Hypothalamus (tissue), 51 donors: ENCODE data around the gene CNP.
"Not testable (repeated sequence)": the region's sequence is repeated elsewhere in the genome, so short reads cannot be mapped to it uniquely, and the experiment has no call there.

Source experiments
- DNase-seq, 51 donors: peaks; one replicate each; lab custom pipeline; 2025; lab: John Stamatoyannopoulos, UW

CNP gene

DNA sequence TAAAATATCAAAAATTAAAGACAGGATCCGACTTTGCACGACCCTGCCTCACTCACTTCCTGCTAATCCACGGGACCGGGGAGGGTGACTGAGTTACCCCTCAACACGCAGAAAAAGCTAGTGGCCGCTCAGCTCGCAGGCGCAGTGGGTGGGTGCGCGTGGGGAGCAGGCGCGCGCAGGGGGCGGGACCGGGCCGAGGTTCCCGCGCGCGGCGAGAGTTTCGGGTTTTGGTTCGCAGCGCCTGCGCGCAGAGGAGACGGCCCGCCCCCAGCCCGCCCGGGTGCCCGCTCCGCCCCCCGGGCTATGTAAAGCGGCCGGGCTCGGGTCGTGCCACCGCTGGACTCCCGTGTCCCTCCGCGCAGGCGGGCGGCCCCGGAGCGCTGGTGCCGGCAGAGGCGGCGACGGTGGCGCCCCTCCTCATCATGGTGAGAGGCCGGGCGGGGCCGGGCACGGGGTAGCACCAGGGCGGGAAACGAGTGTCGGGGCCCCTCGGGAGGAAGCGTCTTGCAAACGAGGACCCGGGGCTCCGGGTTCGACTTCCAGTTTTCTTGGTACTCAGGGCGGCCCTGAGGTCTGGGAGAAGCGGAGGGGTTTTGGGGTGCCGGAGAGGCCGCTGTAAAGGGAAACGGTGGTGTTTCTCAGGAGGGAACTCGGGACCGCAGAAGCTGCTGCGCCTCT lies at the start of gene CNP:
Gene CNP (plus strand): TSS at position 333 of the 678 bp plus-strand sequence. CDS start 90 bp downstream, at position 423.
- DNase-seq: peak in 50 of 51 donors; percentile 64 to 97 (median 88)

DNA sequence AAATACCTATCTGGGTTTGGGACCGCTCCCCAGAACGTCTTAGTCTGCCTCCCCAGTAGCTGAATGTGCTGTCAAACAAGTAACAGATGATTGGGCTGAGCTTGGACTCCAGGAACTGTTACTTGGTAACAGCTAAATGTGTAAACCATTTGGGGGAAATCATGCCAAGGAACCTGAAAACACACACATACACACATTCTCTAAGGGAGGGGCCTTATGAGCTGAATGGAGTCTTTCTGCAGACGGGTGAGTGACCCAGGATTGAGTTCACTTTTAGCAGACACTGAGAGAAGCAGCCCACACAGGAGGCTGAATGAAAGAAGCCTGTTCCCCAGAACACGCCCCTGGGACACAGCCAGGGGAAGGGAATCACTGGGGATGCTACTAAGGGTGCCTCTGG lies 49.4 kb upstream of the CNP start:
- peak in 10 of 51 donors; percentile 6 to 47 (median 17) for DNase-seq

DNA sequence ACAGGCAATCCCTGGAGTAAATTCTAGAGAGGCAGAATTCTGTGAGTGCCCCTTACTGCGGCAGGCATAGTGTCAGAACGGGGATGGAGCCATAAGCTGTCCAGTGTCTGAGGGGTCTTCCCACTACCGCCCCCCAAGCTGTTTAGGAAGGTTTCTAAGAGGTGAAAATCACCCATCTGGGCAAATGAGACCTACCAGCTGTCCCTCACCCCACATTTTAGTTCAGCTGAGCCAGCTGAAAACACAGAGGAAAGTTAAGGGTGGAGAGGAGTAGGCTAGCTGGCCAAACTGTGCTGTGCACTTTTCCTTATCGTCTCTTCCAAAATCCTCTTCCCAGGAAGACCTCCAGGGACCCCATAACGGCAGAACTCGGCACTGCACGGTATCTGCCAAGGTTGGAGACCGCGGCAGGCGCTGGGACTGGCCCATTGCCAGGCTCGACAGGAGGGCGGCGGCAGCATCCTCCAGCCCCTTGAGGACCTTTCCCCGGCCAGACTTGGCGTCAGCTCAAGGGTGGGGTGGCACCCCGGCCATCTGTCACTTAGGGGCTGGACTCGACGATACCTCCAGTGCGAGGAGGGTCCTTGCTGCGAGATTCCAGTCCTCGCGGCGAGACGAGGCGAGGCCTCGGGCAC lies 48.8 kb upstream of the CNP start:
- peak in 24 of 51 donors; percentile 6 to 58 (median 36) for DNase-seq

DNA sequence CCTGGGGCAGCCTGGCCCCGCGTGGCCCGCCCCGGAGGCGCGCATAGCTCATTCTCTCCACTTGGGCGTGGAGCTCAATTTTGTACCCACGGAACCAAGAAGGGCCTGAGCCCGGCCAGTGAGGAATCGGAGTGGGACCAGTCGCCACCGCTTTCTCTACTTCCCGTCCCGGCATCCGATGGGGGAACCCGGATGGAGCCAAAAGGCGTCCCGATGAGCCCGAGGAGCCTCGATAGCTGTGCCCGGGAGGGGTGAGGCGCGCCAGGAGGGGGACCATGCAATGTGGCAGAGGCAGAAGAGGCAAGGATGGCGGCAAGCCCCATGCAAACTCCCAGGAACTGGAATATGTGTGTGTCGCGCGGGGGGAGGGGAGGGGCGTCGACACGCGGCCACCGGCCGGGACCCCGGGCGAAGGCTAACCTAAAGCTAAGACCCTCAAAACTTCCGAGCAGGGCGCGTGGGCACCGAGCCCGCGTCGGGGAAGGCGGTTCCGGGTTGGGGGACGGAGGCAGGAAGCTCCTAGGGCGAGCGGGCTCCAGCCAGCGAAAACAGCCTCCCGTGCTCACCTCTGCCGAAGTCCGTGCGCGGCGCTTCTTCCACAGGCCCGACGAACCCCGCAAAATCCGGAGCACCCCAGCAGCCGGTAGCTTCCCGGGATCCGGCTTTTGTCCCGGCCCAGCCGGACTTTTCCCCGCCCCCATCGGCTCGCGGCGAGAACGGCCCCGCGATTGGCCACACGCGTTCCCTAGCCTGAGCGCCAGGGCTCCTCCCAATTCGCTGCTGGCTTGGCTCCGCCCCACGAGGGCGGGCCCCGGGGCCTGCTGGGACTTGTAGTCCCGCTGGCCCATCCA lies 48.1 kb upstream of the CNP start, which contains the start of gene ACLY:
Gene ACLY (minus strand): TSS at position 638 of the 851 bp plus-strand sequence. CDS start 5,078 bp downstream, outside the sequence.
- peak; percentile 37 to 98 (median 95) for DNase-seq

DNA sequence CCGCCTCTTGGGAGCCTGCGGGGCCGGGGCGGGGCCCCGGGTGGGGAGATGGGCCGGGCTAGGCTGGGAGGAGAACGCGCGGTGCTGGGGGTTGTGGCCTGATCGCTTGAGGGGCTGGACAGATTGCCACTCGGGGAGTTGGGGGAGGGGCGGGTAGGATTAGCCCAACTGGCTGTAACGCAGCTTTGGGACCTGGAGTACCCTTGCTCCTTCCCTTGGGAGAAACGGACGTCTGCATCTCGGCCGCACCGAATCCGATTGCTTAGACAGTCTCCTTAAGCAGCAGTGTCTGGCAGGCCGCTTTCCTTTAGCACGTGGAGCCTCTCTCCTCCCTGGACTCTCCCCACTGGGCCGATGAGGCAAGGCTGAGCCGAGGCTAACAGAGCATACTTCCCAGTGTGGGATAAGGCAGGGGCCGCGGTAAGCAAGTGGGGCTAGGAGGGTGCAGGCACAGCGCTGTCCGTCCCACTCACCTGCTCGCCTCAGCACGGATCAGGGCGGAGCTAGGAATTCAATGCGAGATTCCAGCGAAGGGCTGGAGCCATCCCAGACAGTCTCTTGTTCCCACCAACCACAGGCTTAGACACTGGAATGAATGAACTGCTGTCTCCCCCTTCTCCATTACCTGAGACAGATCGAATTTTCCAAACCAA lies 47.3 kb upstream of the CNP start:
- DNase-seq: peak in 8 of 51 donors; percentile 34 to 81 (median 56)

- DNase-seq: peak in 1 of 51 donors; percentile 11
Measured at GRCh38 chr17:41919840-41920579, 46.6 kb upstream of the CNP start.

DNA sequence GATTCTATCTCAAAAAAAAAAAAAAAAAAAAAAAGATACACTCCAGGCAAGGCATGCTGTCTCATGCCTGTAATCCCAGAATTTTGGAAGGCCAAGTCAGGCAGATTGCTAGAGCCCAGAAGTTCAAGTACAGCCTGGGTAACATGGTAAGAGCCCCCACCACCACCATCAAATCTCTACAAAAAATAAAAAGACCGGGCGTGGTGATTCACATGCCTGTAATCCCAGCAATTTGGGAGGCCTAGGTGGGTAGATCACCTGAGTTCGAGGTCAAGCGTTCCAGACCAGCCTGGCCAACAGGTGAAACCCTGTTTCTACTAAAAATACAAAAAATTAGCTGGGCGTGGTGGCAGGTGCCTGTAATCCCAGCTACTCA lies 46.0 kb upstream of the CNP start:
- no peak for DNase-seq

GRCh38 chr17:41925991-41926590 lies 40.5 kb upstream of the CNP start:
- DNase-seq: no peak

GRCh38 chr17:41928693-41929251 lies 37.8 kb upstream of the CNP start:
- DNase-seq: no peak

DNA sequence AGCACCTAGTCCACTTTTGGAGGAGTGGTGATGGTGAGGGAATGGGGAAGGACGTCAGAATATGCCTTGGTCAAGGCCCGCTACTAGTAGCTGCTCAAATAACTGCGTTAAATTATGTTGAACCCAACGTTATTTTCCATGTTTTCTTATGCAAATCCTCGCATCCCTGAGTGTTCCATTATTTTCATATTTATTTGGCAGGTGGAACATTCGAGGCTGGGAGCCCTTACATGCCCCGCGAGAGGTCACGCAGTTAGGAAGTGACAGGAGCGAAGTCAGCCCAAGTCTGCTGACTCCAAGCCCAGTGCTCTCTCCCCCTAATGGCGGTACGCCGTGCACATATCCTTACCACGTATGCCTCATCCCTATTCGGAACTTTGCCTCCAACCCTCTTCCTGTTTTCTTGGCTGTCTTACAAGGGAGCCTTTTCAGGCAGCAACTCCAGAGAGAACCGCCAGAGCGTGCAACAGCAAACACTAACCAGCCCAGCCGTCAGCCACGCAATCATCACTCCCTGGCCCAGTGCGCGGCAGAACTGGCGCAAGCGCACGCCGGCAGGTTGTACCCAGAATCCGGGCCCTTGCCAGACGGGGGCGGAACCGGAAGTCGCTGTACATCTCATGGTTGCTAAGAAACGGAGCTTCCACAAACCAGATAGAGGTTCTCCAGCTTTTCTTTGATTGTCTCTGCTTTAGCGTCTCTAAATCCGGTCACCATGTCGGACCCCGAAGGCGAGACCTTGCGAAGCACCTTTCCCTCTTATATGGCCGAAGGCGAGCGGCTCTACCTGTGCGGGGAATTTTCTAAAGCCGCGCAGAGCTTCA lies 36.4 kb upstream of the CNP start, which contains the start of gene ODAD4:
Gene ODAD4 (plus strand): TSS at position 609 of the 824 bp plus-strand sequence. CDS start 107 bp downstream, at position 716.
- peak; percentile 63 to 97 (median 91) for DNase-seq

DNA sequence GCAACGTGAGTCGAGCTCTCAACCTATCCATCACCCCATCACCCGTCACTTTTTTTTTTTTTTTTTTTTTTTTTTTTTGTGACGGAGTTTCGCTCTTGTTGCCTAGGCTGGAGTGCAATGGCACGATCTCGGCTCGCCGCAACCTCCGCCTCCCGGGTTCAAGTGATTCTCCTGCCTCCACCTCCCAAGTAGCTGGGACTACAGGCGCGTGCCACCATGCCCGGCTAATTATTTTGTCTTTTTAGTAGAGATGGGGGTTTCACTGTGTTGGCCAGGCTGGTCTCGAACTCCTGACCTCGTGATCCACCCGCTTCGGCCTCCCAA lies 35.8 kb upstream of the CNP start:
- DNase-seq: not testable (repeated sequence)

- not testable (repeated sequence) for DNase-seq
Measured at GRCh38 chr17:41931715-41932114, 34.9 kb upstream of the CNP start.

GRCh38 chr17:41932816-41933389 lies 33.7 kb upstream of the CNP start:
- no peak for DNase-seq

DNA sequence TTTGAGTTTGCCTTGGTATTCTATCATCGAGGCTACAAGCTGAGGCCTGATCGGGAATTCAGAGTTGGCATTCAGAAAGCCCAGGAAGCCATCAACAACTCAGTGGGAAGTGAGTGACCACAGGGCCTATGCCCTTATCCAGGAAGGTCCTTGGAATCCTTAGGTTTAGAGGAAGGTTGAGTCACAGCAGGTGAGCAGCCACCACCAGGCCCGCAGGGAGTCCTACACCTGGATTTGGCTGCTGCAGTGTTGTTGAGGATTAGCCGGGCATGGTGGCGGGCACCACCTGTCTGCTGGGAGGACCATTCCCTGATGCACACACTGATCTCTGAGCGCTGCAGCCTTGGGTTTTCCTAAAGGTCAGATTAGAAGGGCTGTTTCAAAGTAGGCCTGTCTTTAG lies 31.0 kb upstream of the CNP start:
- no peak for DNase-seq

DNA sequence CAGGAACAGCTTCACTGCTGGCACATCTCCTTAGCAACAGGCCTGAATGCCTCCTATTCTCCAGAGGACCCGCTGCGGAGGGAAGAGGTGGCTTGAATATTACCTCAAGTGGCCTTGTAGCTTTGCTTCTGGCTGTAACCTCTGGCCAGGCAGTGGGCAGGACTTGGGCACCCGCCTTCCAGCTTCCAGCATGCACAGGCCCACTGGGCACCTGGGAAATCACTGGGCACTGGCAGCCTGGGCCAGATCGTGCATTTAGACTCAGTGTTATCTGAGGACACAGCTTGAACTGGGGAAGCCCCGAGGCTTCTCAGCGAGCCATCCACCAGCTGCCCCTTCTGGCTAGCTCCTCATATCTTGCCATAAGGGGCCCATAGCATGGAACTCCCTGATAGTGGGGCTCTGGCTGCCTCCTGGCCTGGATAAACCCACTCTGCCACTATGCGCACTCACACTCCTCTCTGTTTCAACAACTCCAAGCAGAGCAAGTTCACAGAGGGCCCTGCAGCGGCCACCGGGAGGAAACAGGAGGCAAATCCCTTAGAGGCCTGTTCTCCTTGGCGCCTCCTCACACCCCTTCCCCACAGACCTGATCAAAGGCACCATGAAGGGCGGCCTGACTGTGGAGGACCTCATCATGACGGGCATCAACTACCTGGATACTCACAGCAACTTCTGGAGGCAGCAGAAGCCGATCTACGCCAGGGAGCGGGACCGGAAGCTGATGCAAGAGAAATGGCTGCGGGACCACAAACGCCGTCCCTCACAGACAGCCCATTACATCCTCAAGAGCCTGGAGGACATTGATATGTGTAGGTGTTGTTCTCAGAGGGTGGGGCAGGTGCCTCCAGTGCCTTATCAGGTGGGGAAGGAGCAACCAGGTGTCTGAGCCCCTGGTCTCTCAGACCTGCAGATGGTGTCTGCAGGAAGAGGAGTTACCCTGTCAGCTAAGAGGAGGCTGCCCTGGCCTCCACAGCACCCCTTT lies 28.3 kb upstream of the CNP start:
- peak in 6 of 51 donors; percentile 2 to 38 (median 6) for DNase-seq

DNA sequence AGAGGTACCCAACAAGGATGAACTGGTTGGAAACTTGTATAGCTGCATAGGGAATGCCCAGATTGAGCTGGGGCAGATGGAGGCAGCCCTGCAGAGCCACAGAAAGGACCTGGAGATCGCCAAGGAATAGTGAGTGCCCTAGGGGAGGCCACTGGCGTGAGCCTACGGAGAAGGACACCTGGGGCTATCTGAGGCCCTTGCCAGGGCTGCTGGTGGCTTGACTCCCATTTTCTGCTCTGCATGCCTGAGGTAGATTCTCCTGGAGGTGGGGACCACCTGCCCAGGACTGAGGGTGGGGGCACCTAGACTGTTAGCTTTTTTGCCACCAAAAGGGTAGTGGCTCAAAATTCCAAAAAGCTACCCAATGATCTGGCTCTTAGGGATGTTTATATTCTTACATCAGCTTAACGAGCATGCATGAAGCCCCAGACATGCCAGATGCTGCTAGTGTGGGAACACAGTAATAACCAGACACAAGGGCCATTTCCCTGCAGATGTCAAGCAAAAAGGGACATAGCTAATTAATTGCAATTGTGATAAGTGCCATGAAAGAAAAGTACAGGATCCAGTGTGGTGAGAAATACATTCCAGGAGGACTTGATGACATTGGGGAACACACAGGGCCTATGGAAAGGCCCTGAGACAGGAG lies 27.4 kb upstream of the CNP start:
- DNase-seq: no peak
